H1 (cell line): Measurements from ENCODE around the gene SLC38A10. TPM values are rescaled to one million over a fixed set of nuclear protein-coding genes. Genes with fewer than 3 reads are reported as not detected.

Experiments
- PHF8 ChIP-seq: fragments of 200-600 bp; sonication (generic); conservative IDR thresholded peaks from 2 replicates; pipeline ENCODE4 v1.7.1; 2012; ENCODE audit warnings: low read depth, mild to moderate bottlenecking, inconsistent platforms, low read length, moderate library complexity
- polyA plus RNA-seq, 7 experiments: library from polyadenylated mRNA; depleted of rRNA in 3 of 7; stranded (reverse) in 5 of 7; unstranded in 2 of 7; fragments of >200 nt in 5 of 7; fragments of 200-250 nt in 2 of 7; gene quantifications; 1 replicate in 5 of 7; 2 replicates in 1 of 7; 4 replicates in 1 of 7; pipeline versions ENCODE4 v1.2.1 to v1.2.3, GENCODE V29; 2011 to 2013; ENCODE audit warnings: missing spikeins in 2 of 7, mixed read lengths in 2 of 7
- total RNA-seq: library from RNA; stranded (reverse); fragmentation: NEBNext Ultra II Directional; extraction: Animal tissue kit (Norgen Biotek cat#: 25700); gene quantifications from 2 replicates; pipeline ENCODE4 v1.2.1, GENCODE V29; 2021

SLC38A10 gene
- total and polyA plus RNA-seq, 2 of the 8 experiments (the other 6 are each of a cell fraction or from before 2014, with no cell fraction given): 26.4 to 41.0 TPM

GRCh38 chr17:81310949-81311550 lies 15.9 kb upstream of the SLC38A10 start (continued):
- no peak for TF ChIP-seq PHF8
